Measurements from ENCODE around the gene ERC2. TPM values are rescaled to one million over a fixed set of nuclear protein-coding genes. Genes with fewer than 3 reads are reported as not detected.

Gene ERC2
- total and polyA plus RNA-seq, 2 of the 13 experiments (the other 11 are each of a cell fraction or from before 2014, with no cell fraction given), result 0.16 to 0.22 TPM

- Histone ChIP-seq H3K36me3 (replicated peaks in 1 of 2; ENCODE audit: control insufficient read depth in 1 of 2, insufficient read depth in 2 of 2, low read length in 2 of 2) (no peaks in the 10 kb centered on the region), H3K4me3 (replicated peaks in 1 of 3; ENCODE audit: insufficient read depth in 1 of 3, low read depth in 2 of 3, low read length in 3 of 3) (no peak overlapping the region), H2AFZ (ENCODE audit: low read length) (no peak overlapping the region), H3K4me1 (ENCODE audit: insufficient read depth, low read length) (no peaks in the 10 kb centered on the region), H3K9me3 (ENCODE audit: low read length) (no peaks in the 10 kb centered on the region), H3K27me3 (ENCODE audit: control insufficient read depth in 1 of 2, insufficient read depth in 2 of 2, low read length in 2 of 2) (no peaks in the 10 kb centered on the region), H4K20me1 (ENCODE audit: insufficient read depth, low read length) (no peaks in the 10 kb centered on the region), H3K79me2 (ENCODE audit: insufficient read depth, low read length) (no peaks in the 10 kb centered on the region), H3K27ac (ENCODE audit: extremely low read length, insufficient read depth, low read length) (no peak overlapping the region), H3K4me2 (ENCODE audit: low read depth, low read length) (no peak overlapping the region), H3K9ac (ENCODE audit: insufficient read depth, low read depth, low read length) (no peak overlapping the region)
- in situ Hi-C loops (cut with HindIII; ENCODE audit: extremely low pct_ligation_motif_present, low pct_unique_long_range_greater_than_20kb), result no loop called here
- ChIA-PET CTCF (ENCODE audit: low intra/inter-chr PET ratio, low total read pairs) (no interaction called here), POLR2A (no interaction called here)
- DNase-seq (ENCODE audit: low spot score), result no peak
- ATAC-seq, result no peak
- TF ChIP-seq SIN3A (IDR thresholded peaks at IDR 0.05; ENCODE audit: borderline replicate concordance, low read depth, low read length), result no peak
- WGBS (ENCODE audit: low lambda C conversion rate), result 0% methylated on average over 5 of the region's 8 CpGs
- BruUV-seq (replicated peaks), result no TSS peak
- intact Hi-C loops (cut with micrococcal nuclease; ENCODE audit: unreplicated experiment), result no loop called here
- no peak for FAIRE-seq
Observed at GRCh38 chr3:55658690-55659562, 809.3 kb downstream of the ERC2 start.

DNA sequence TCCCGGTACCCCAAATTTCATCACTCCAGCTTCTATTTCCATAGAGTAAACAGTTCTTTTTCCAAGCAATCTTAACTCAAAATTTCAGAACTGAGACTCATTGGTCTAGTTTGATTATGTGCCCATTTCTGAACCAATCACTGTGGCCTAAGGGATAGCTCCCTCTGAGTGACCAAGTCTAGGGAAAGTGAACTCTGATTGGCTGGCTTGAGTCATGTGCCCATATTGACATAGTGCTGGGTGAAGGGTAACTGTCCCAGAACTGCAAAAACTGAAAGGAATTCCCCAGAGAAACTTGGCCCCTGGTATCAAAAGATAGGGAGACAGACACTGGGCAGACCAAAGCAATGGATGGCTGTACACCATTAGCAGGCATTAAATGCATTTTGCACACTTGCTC is 810.0 kb downstream of the ERC2 start:
- FAIRE-seq (no peak), ATAC-seq (no peak), DNase-seq (ENCODE audit: low spot score) (no peak)
- no peak overlapping the region for H3K4me2 ChIP-seq (ENCODE audit: low read depth, low read length)
- in situ Hi-C loops (cut with HindIII; ENCODE audit: extremely low pct_ligation_motif_present, low pct_unique_long_range_greater_than_20kb), result no loop called here
- H3K9ac ChIP-seq (ENCODE audit: insufficient read depth, low read depth, low read length), result no peak overlapping the region
- TF ChIP-seq MTERF4 (CRISPR knock-in tag; IDR thresholded peaks at IDR 0.05), result no peak
- no peaks in the 10 kb centered on the region for H3K9me3 ChIP-seq (ENCODE audit: low read length)
- POLR2A ChIA-PET, result no interaction called here
- no peak overlapping the region for H3K27ac ChIP-seq (ENCODE audit: extremely low read length, insufficient read depth, low read length)
- CTCF ChIA-PET (ENCODE audit: low intra/inter-chr PET ratio, low total read pairs), result no interaction called here
- WGBS (ENCODE audit: low lambda C conversion rate), result 37% methylated on average over 1 of the region's 1 CpG
- BruUV-seq (replicated peaks), result no TSS peak
- no peak overlapping the region for H2AFZ ChIP-seq (ENCODE audit: low read length)
- no peaks in the 10 kb centered on the region for H4K20me1 ChIP-seq (ENCODE audit: insufficient read depth, low read length)
- intact Hi-C loops (cut with micrococcal nuclease; ENCODE audit: unreplicated experiment), result no loop called here
- no peak overlapping the region for H3K4me3 ChIP-seq (replicated peaks in 1 of 3; ENCODE audit: insufficient read depth in 1 of 3, low read depth in 2 of 3, low read length in 3 of 3)
- H3K27me3 ChIP-seq (ENCODE audit: control insufficient read depth in 1 of 2, insufficient read depth in 2 of 2, low read length in 2 of 2), result no peaks in the 10 kb centered on the region
- H3K79me2 ChIP-seq (ENCODE audit: insufficient read depth, low read length), result no peaks in the 10 kb centered on the region
- no peaks in the 10 kb centered on the region for H3K36me3 ChIP-seq (replicated peaks in 1 of 2; ENCODE audit: control insufficient read depth in 1 of 2, insufficient read depth in 2 of 2, low read length in 2 of 2)
- H3K4me1 ChIP-seq (ENCODE audit: insufficient read depth, low read length), result no peaks in the 10 kb centered on the region
